Activated CD4-positive, alpha-beta memory T cell treated with anti-CD3 and anti-CD28 coated beads for 36 hours (primary cell): ENCODE results near the gene DIDO1. TPM values are rescaled to one million over a fixed set of nuclear protein-coding genes. Genes with fewer than 3 reads are reported as not detected.

Source experiments
- CTCF ChIA-PET: fragments of 350-600 bp; sonication (Branson Sonifier 250); formaldehyde crosslinking; loops from one replicate; lab custom pipeline; 2021; ENCODE audit warnings: antibody characterized with exemption, inconsistent platforms; lab: Charles Lee
- POLR2A ChIA-PET: fragments of 350-600 bp; sonication (Branson Sonifier 250); formaldehyde crosslinking; loops from one replicate; lab custom pipeline; 2021; ENCODE audit warnings: antibody characterized with exemption; lab: Charles Lee
- DNase-seq: peaks from one replicate; pipeline ENCODE4 v3.0.0-alpha.2; 2020
- H3K27ac Mint-ChIP-seq: one replicate; pipeline ENCODE4 v1.8.0; 2021; ENCODE audit warnings: mixed read lengths
- H3K27me3 Mint-ChIP-seq: one replicate; pipeline ENCODE4 v1.8.0; 2021; ENCODE audit warnings: mixed read lengths
- H3K36me3 Mint-ChIP-seq: one replicate; pipeline ENCODE4 v1.8.0; 2021; ENCODE audit warnings: mixed read lengths
- H3K4me1 Mint-ChIP-seq: one replicate; pipeline ENCODE4 v1.8.0; 2021; ENCODE audit warnings: low read depth, mixed read lengths
- H3K4me3 Mint-ChIP-seq: one replicate; pipeline ENCODE4 v1.8.0; 2021; ENCODE audit warnings: mild to moderate bottlenecking, mixed read lengths
- H3K9me3 Mint-ChIP-seq: one replicate; pipeline ENCODE4 v1.8.0; 2021; ENCODE audit warnings: mixed read lengths
- intact Hi-C: fragments of 100-400 bp; cut with micrococcal nuclease; formaldehyde crosslinking; loops from one replicate; pipeline ENCODE4 v1.15.1; 2023
- total RNA-seq, 2 experiments: library from RNA; stranded (reverse); gene quantifications; one replicate each; pipeline ENCODE4 v1.2.3, GENCODE V29; 2021

DIDO1 gene
- total RNA-seq, 2 experiments from 2014 or later = 46.6 to 48.4 TPM

DNA sequence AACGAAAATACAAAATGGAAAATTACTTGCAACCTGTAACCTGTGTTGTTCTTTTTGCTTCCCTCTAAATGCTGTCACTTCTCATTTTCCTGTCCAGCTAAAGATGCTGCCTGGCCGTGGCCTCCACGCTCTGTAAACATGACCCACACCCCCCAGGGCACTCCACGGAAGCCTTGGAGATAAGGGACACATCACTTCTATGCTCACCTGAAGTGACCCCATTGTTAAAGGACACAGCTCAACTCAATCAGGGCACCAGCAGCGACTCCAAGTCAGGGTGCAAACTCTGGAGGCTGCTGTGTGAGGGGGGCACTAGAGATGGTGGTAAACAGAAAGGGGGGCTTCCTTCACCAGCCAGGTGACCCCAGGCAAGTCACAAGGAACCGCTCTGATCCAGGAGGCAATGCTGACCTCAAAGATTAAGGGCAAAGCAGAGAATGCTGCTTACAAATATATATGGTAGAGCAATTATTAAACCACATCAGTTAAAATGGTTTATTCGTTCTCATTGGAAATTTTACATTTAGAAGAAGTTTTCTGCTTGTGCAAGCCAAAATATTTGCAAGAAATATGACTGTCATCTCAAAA is 13.2 kb downstream of the DIDO1 start:
- intact Hi-C loops = no loop called here
- Mint-ChIP-seq H3K4me1 (peaks cover 45% of the 10 kb centered on the region), H3K27ac (no peak overlapping the region), H3K36me3 (peaks cover 38% of the 10 kb centered on the region), H3K9me3 (no peaks in the 10 kb centered on the region), H3K27me3 (no peaks in the 10 kb centered on the region), H3K4me3 (no peak overlapping the region)
- POLR2A ChIA-PET = no interaction called here
- no peak for DNase-seq
- CTCF ChIA-PET = interaction anchor here (1.5 to 10.9 kb wide), 3 partner anchors 12 to 96 kb away, joined by 3 to 127 read pairs (median 3); no protein-coding TSS in a partner anchor

DNA sequence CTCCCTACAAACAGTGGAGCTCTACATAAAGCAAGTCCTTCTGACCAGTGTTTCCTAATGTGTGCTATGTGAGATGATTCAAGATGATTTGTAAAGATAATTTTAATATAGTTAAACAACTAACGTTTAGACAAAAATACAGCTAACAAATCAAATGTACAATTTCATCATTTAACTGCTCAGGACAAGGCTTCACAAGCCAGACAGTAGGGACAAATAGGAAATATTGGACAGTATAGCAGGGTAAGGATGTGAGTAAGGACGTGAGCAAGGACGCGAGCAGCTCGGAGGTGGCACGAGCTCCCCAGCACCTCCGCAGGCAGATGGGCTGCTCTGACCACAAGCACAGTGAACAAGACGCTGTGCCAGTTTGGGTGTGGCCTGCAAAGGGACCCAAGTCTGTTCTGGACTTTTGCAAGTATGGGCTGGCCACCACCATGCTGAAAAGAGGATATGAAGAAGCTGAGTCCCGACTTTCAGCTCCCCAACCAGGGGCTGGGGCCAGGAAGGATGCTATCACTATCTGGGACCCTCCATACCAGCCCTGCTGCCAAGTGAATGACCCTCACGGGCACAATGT is 14.5 kb downstream of the DIDO1 start:
- Mint-ChIP-seq H3K27me3 (no peaks in the 10 kb centered on the region), H3K4me1 (peaks cover 37% of the 10 kb centered on the region), H3K27ac (no peak overlapping the region), H3K36me3 (peaks cover 48% of the 10 kb centered on the region), H3K4me3 (no peak overlapping the region), H3K9me3 (no peaks in the 10 kb centered on the region)
- DNase-seq = no peak
- CTCF ChIA-PET = interaction anchor here (1.7 to 10.9 kb wide), 2 partner anchors 10 to 16 kb away, joined by 3 to 127 read pairs; no protein-coding TSS in a partner anchor
- POLR2A ChIA-PET = no interaction called here
- intact Hi-C loops = no loop called here

DNA sequence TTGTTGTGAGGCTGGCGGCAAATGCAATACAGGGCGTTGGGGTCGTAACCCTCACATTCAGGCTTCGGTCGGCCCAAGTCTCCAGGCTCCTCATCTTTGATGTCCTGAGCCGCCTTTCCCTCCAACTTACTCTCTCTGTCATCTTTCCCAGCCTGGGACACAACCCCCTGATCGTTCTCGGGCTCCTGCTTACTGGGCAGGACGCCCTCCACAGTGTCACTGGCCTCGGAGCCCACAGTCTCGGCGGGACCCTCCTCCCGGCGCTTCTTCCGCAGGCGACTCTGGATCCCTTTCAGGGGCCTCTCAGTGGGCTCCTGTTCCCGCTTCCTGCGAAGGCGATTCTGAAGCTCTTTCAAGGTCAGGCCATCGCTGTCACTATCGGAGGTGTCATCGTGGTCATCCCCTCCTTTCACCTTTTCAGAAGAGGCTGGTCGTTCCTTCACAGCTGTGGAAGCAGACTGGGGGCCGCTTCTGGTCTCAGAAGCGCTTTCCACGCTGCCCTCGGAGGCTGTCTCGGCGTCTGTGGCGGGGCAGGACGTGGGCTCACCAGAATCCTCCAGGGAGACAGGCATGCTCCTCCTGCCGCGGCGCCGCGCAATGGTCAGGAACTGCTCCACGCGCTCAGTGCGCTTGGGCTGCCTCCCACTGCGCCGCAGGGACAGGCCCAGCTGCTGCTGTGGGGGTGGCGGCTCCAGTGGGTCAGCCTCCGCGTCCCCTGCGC is 15.4 kb downstream of the DIDO1 start:
- H3K4me1 Mint-ChIP-seq = peaks cover 30% of the 10 kb centered on the region
- H3K9me3 Mint-ChIP-seq = no peaks in the 10 kb centered on the region
- ChIA-PET CTCF (interaction anchor here (1.7 to 10.9 kb wide), 3 partner anchors 10 to 17 kb away, joined by 3 to 127 read pairs (median 7); no protein-coding TSS in a partner anchor), POLR2A (no interaction called here)
- H3K36me3 Mint-ChIP-seq = peaks cover 56% of the 10 kb centered on the region
- H3K4me3 Mint-ChIP-seq = no peak overlapping the region
- no peak for DNase-seq
- intact Hi-C loops = no loop called here
- no peaks in the 10 kb centered on the region for H3K27me3 Mint-ChIP-seq
- H3K27ac Mint-ChIP-seq = no peak overlapping the region

DNA sequence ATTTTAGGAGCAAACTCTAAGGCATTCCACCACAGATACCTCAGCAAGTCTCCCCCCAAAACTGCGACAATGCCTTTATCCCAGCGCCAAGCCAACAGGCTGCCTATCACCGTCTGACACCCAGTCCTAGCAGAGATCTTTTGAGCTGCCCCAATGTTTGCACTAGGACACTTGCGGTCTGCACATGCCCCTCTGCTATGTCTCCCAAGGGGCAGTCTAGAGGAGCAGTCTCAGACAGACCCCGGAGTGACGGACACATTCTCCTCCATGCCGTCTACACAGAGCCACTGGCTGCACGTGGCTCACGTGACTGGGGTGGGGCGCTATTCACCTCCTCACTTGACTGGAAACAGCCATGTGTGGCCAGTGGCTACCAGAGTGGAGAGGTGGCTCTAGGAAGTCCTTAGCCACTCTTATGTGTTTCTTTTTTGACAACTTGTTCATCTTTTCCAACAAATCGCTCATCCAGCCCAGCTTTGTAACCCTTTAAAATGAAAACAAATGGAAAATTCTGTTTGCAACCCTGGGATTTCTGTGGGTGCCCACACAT is 16.0 kb downstream of the DIDO1 start:
- intact Hi-C loops = no loop called here
- ChIA-PET CTCF (interaction anchor here (2.4 kb wide), 1 partner anchor 11 kb away, joined by 7 read pairs; no protein-coding TSS in a partner anchor), POLR2A (no interaction called here)
- H3K9me3 Mint-ChIP-seq = no peaks in the 10 kb centered on the region
- H3K4me1 Mint-ChIP-seq = peaks cover 24% of the 10 kb centered on the region
- peak overlapping the region; percentile 43 for H3K27ac Mint-ChIP-seq
- H3K27me3 Mint-ChIP-seq = no peaks in the 10 kb centered on the region
- no peak overlapping the region for H3K4me3 Mint-ChIP-seq
- DNase-seq = no peak
- peaks cover 63% of the 10 kb centered on the region for H3K36me3 Mint-ChIP-seq

DNA sequence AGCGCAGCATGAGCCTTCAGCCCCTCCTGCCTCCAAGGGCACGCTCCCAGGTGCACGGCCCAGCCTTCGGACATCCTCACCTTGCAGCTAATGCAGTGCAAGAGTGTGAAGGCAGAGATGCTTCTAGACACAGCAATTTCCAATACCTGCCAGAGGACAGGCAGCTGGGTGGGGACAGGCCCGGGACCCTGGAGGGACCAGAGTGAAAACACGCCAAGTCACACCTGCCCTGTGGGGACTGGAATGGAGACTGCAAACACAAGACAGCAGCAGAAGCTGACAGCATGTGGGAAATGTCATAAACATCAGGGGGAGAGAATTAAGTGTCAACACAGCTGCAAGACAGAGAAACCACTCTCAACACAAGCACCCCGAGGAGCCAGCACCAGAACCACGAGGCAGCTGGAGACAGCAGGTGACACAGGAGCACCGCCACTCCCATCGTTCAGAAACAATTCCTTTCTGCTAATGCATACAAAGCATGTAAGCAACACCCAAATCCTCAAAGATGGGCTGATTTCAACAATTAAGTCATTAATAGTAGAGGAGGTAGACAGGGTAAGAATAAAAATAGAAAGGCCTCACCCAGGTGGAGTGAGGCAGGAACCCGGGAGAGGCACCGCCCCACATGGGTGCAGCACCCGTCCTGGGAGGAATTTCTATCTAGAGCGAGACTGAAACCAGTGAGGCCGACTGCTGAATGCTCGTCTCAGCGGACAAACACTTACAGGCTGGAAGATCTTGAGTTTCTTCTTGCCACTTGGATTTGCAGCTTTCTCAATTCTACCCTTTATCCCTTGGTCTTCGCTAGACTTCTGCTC is 17.1 kb downstream of the DIDO1 start:
- ChIA-PET POLR2A (no interaction called here), CTCF (interaction anchor here (1.1 to 3.7 kb wide), 4 partner anchors 10 to 45 kb away, joined by 3 to 95 read pairs (median 6); no protein-coding TSS in a partner anchor)
- peaks cover 71% of the 10 kb centered on the region for H3K36me3 Mint-ChIP-seq
- no peak for DNase-seq
- no peaks in the 10 kb centered on the region for H3K9me3 Mint-ChIP-seq
- no peaks in the 10 kb centered on the region for H3K27me3 Mint-ChIP-seq
- H3K4me1 Mint-ChIP-seq = peaks cover 17% of the 10 kb centered on the region
- intact Hi-C loops = no loop called here
- H3K27ac Mint-ChIP-seq = no peak overlapping the region
- no peak overlapping the region for H3K4me3 Mint-ChIP-seq

DNA sequence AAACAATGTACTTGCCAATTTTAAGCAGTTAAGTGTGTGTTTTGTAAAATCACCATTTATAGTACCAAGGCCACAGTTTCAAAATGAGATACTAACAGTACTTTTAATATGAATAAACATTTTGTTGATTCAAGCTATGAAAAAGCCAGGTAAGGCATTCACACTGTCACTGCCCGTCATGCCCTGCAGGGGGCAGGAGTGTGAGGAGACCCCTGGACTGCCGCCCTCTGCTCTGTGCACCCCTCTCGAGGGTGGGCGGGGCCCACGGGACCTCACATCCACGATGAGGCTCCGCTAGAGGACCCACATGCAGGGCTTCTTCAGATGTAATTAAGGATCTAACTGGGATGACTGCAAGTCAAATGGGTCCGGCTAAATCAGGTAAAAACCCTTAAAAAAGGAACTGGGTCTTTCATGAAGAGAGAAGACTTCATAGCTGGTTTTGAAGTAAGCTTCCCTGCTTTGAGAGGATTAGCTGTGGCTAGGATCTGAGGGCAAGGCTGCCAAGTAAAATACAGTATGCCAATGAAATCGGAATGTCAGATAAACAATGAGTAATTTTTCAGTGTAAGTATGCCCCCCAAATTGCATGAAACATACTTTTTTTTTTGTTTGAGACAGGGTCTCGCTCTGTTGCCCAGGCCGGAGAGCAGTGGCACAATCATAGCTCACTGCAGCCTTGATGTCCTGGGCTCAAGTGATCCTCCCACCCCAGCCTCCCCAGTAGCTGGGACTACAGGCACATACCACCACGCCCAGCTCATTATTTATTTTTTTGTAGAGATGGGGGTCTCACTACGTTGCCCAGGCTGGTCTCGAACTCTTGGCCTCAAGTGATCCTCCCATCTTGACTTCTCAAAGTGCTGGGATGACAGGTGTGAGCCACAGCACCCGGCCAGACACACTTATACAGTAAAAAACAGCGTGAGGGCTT is 18.7 kb downstream of the DIDO1 start:
- peak; percentile 47 for DNase-seq
- no peaks in the 10 kb centered on the region for H3K9me3 Mint-ChIP-seq
- peaks cover 17% of the 10 kb centered on the region for H3K4me1 Mint-ChIP-seq
- CTCF ChIA-PET = interaction anchor here (0.6 to 3.7 kb wide), 19 partner anchors 9 to 119 kb away, joined by 3 to 95 read pairs (median 5); partner anchors contain the start of gene GID8
- H3K27me3 Mint-ChIP-seq = no peaks in the 10 kb centered on the region
- peak overlapping the region; percentile 67 for H3K27ac Mint-ChIP-seq
- no peak overlapping the region for H3K4me3 Mint-ChIP-seq
- POLR2A ChIA-PET = interaction anchor here (0.7 kb wide), 1 partner anchor 30 kb away, joined by 3 read pairs; the partner anchor contains the start of gene GID8
- intact Hi-C loops = no loop called here
- H3K36me3 Mint-ChIP-seq = peaks cover 72% of the 10 kb centered on the region

DNA sequence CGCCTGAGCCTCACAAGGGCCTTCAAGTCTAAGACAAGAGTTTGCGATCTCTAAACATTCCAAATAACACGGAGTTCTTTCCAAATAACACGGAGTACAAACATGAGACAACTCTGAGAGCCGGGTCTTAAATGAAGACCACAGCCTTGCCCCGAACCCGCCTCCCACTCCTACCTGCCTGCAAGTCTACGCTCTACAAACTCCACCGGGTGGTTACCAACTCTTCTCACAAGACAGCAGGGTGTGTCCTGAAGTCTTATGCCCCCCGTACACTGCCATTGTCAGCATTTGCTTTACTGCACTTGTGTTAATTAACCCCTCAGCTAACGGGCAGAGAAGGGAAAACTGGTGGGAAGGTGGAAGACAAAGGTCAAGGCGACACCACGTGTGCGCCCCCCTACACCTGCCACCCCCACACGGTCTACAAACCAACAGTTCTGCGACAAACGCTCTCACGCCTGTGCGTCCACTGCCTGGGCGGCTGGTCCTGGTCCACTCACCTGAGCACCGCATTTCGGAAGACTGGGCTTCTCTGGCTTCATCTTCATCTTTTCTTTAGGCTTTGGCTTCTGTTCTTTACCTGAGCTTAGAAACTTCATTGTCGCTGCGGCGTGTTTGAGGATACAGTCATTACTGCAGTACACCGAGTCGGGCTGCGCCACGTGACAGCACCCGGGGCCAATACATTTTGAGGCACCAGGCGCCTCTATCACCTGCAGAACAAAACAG is 19.5 kb downstream of the DIDO1 start:
- intact Hi-C loops = no loop called here
- no peak for DNase-seq
- Mint-ChIP-seq H3K9me3 (no peaks in the 10 kb centered on the region), H3K36me3 (peaks cover 67% of the 10 kb centered on the region), H3K4me3 (no peak overlapping the region), H3K27me3 (no peaks in the 10 kb centered on the region), H3K27ac (peak overlapping the region; percentile 67), H3K4me1 (peaks cover 17% of the 10 kb centered on the region)
- CTCF ChIA-PET = interaction anchor here (0.6 to 3.7 kb wide), 17 partner anchors 8 to 118 kb away, joined by 3 to 95 read pairs (median 5); partner anchors contain the start of gene GID8
- POLR2A ChIA-PET = no interaction called here

DNA sequence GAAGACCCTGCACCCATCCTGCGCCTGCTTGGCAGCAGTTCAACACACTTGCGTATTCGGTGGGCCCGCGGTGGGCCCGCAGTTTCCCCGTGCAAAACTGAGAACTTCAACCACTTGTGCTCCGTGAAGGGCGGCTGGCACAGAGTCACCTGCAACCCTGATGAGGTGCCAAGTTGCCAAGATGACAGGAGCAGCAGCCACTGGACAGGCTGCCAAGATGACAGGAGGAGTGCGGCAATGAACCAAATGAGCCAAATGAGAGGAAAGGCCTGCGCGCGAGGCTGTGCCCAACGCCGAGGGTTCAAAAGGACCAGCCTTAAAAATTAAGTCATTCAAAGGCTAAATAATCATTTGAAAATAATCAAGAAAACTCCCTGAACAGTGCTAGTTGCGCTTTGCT is 20.1 kb downstream of the DIDO1 start:
- DNase-seq = no peak
- Mint-ChIP-seq H3K36me3 (peaks cover 62% of the 10 kb centered on the region), H3K4me1 (peaks cover 20% of the 10 kb centered on the region), H3K9me3 (no peaks in the 10 kb centered on the region), H3K27ac (no peak overlapping the region), H3K27me3 (no peaks in the 10 kb centered on the region), H3K4me3 (no peak overlapping the region)
- ChIA-PET POLR2A (no interaction called here), CTCF (interaction anchor here (1.1 to 3.7 kb wide), 3 partner anchors 13 to 71 kb away, joined by 3 to 95 read pairs (median 5); no protein-coding TSS in a partner anchor)
- intact Hi-C loops = no loop called here

DNA sequence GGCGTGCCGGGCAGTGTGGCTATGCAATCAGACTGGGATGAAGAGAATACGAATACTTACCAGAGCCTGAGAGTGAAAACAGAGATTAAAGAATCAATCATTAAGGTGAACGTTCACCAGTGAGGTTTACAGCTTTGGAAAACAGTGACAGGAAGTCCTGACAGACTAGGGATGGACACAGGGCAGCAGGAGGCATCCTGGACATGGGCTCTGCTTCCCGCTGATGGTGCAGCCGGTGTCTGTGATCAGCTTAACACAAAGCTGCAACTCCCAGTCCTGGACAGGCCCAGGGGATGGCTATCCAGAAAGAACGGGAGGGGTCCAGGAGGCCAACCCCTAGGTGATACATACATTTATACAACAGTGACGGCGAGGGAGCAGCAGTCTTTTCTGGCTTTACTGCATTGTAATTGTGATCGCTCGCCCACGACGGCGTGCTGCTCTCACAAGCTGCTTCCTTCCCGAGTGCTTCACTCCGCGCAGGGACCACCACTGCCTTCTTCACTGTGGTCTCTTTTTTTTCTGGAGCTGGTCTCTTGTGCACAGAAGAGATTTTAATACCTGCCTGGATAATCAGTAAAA is 20.7 kb downstream of the DIDO1 start:
- intact Hi-C loops = no loop called here
- no peak overlapping the region for H3K27ac Mint-ChIP-seq
- H3K4me1 Mint-ChIP-seq = peaks cover 25% of the 10 kb centered on the region
- ChIA-PET CTCF (interaction anchor here (1.1 kb wide), 1 partner anchor 72 kb away, joined by 3 read pairs; no protein-coding TSS in a partner anchor), POLR2A (no interaction called here)
- no peaks in the 10 kb centered on the region for H3K9me3 Mint-ChIP-seq
- DNase-seq = no peak
- no peaks in the 10 kb centered on the region for H3K27me3 Mint-ChIP-seq
- H3K36me3 Mint-ChIP-seq = peaks cover 57% of the 10 kb centered on the region
- H3K4me3 Mint-ChIP-seq = no peak overlapping the region
